Central memory CD4-positive, alpha-beta T cell (primary cell): ENCODE results near the gene PAK6.

Experiments used
- DNase-seq: peaks from one replicate; pipeline ENCODE4 v3.0.0; 2022

PAK6 gene

GRCh38 chr15:40312370-40313158 lies 73.7 kb downstream of the PAK6 start:
- DNase-seq, result no peak

GRCh38 chr15:40313531-40314398 lies 74.9 kb downstream of the PAK6 start:
- no peak for DNase-seq

- no peak for DNase-seq
Observed at GRCh38 chr15:40314723-40315276, 75.9 kb downstream of the PAK6 start.

GRCh38 chr15:40316931-40317330 lies 78.1 kb downstream of the PAK6 start:
- DNase-seq, result no peak

- no peak for DNase-seq
Observed at GRCh38 chr15:40317580-40317979, 78.7 kb downstream of the PAK6 start.

GRCh38 chr15:40320409-40320808 lies 81.5 kb downstream of the PAK6 start:
- DNase-seq, result no peak

GRCh38 chr15:40320931-40321371 lies 82.1 kb downstream of the PAK6 start:
- peak; percentile 62 for DNase-seq

GRCh38 chr15:40322531-40323238 lies 83.8 kb downstream of the PAK6 start:
- DNase-seq, result no peak

GRCh38 chr15:40323239-40323952 lies 84.5 kb downstream of the PAK6 start, which contains the start of gene INAFM2:
INAFM2 (plus strand) TSS chr15:40323692; CDS start chr15:40324056, 364 bp downstream.
- DNase-seq, result peak; percentile 86

GRCh38 chr15:40323953-40324937 lies 85.4 kb downstream of the PAK6 start:
- no peak for DNase-seq

GRCh38 chr15:40325188-40325587 lies 86.3 kb downstream of the PAK6 start:
- no peak for DNase-seq

GRCh38 chr15:40325700-40326099 lies 86.8 kb downstream of the PAK6 start:
- no peak for DNase-seq
